Loucy (cell line): ENCODE data around the gene LHPP.
"Not testable (repeated sequence)": the region's sequence is repeated elsewhere in the genome, so short reads cannot be mapped to it uniquely, and the experiment has no call there.

Experiments
- H2AFZ ChIP-seq: fragments of 200-600 bp; sonication (generic); 2 replicates; pipeline ENCODE4 v1.6.0; 2016; ENCODE audit warnings: antibody characterized with exemption, mild to moderate bottlenecking, low read length, moderate library complexity
- H3F3A ChIP-seq: fragments of 200-600 bp; 2 replicates; pipeline ENCODE4 v1.6.0; 2016; ENCODE audit warnings: antibody characterized with exemption, low read depth, mild to moderate bottlenecking
- H3K27me3 ChIP-seq: fragments of 200-600 bp; sonication (generic); 2 replicates; pipeline ENCODE4 v1.6.1; 2014; ENCODE audit warnings: low read length, mild to moderate bottlenecking; ENCODE audit not compliant: insufficient read depth, poor library complexity, severe bottlenecking
- H3K36me3 ChIP-seq: fragments of 200-600 bp; sonication (generic); 2 replicates; pipeline ENCODE4 v1.6.1; 2016; ENCODE audit warnings: low read length; ENCODE audit not compliant: insufficient read depth
- H3K4me1 ChIP-seq: fragments of 200-600 bp; sonication (generic); 2 replicates; pipeline ENCODE4 v1.5.1; 2014; ENCODE audit warnings: low read length, mild to moderate bottlenecking; ENCODE audit not compliant: insufficient read depth, poor library complexity, severe bottlenecking
- H3K4me2 ChIP-seq: fragments of 200-600 bp; sonication (generic); 2 replicates; pipeline ENCODE4 v1.6.0; 2014; ENCODE audit warnings: antibody characterized with exemption, low read length, low read depth, mild to moderate bottlenecking; ENCODE audit not compliant: poor library complexity, severe bottlenecking
- H3K4me3 ChIP-seq: fragments of 200-600 bp; sonication (generic); 2 replicates; pipeline ENCODE4 v1.5.1; 2014; ENCODE audit warnings: low read length, mild to moderate bottlenecking, mixed read lengths; ENCODE audit not compliant: poor library complexity, severe bottlenecking
- H3K79me2 ChIP-seq: fragments of 200-600 bp; sonication (generic); 2 replicates; pipeline ENCODE4 v1.6.1; 2014; ENCODE audit warnings: low read length; ENCODE audit not compliant: insufficient read depth
- H3K9ac ChIP-seq: fragments of 200-600 bp; sonication (generic); 2 replicates; pipeline ENCODE4 v1.6.0; 2014; ENCODE audit warnings: mild to moderate bottlenecking, low read depth, low read length, moderate library complexity; ENCODE audit not compliant: poor library complexity, severe bottlenecking
- H3K9me2 ChIP-seq: fragments of 200-600 bp; sonication (generic); replicated peaks from 2 replicates; pipeline ENCODE4 v1.6.1; 2016; ENCODE audit warnings: low read depth, low read length, mixed read lengths
- H3K9me3 ChIP-seq: fragments of 200-600 bp; sonication (generic); 2 replicates; pipeline ENCODE4 v1.6.1; 2014; ENCODE audit warnings: mild to moderate bottlenecking, antibody characterized with exemption, low read length, low read depth; ENCODE audit not compliant: insufficient read depth
- H4K20me1 ChIP-seq: fragments of 200-600 bp; sonication (generic); 2 replicates; pipeline ENCODE4 v1.6.0; 2014; ENCODE audit warnings: antibody characterized with exemption, low read length, mild to moderate bottlenecking; ENCODE audit not compliant: insufficient read depth, poor library complexity, severe bottlenecking
- EZH2phosphoT487 ChIP-seq: fragments of 200-600 bp; IDR thresholded peaks from 2 replicates; pipeline ENCODE4 v1.6.1; 2018; ENCODE audit warnings: antibody characterized with exemption, mild to moderate bottlenecking, moderate library complexity, borderline replicate concordance
- TF ChIP-seq, protein P1 (sequence below): fragments of 200-600 bp; sonication (generic); conservative IDR thresholded peaks from 2 replicates; pipeline ENCODE4 v1.5.1; 2014; ENCODE audit warnings: mild to moderate bottlenecking, antibody characterized with exemption, low read length

Gene LHPP

DNA sequence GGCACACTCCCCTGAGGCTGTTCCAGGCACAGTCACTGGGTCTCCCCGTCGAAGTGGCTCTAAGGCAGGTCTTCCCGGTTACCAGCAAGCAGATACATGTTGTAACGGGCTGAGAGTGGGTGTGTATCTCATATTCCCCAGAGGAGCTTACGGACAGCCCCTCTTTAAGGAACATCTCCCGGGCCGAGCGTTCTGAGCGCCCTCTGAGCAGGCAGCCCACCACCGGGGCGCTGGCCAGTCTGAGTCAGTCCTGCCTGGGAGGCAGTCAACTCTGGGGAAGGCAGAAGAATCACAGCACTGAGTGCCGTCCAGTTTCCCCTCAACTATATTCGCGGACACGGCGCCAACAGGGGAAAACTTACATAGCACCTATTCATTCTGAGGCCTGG lies 117.4 kb downstream of the LHPP start:
- H3F3A ChIP-seq = no peaks in the 10 kb centered on the region
- H3K4me3 ChIP-seq = no peak overlapping the region
- H3K27me3 ChIP-seq = no peaks in the 10 kb centered on the region
- H3K9me3 ChIP-seq = no peaks in the 10 kb centered on the region
- H3K9me2 ChIP-seq = no peaks in the 10 kb centered on the region
- TF ChIP-seq, protein P1, sequence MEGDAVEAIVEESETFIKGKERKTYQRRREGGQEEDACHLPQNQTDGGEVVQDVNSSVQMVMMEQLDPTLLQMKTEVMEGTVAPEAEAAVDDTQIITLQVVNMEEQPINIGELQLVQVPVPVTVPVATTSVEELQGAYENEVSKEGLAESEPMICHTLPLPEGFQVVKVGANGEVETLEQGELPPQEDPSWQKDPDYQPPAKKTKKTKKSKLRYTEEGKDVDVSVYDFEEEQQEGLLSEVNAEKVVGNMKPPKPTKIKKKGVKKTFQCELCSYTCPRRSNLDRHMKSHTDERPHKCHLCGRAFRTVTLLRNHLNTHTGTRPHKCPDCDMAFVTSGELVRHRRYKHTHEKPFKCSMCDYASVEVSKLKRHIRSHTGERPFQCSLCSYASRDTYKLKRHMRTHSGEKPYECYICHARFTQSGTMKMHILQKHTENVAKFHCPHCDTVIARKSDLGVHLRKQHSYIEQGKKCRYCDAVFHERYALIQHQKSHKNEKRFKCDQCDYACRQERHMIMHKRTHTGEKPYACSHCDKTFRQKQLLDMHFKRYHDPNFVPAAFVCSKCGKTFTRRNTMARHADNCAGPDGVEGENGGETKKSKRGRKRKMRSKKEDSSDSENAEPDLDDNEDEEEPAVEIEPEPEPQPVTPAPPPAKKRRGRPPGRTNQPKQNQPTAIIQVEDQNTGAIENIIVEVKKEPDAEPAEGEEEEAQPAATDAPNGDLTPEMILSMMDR = no peak
- TF ChIP-seq EZH2phosphoT487 = no peak
- H2AFZ ChIP-seq = no peak overlapping the region
- H3K4me1 ChIP-seq = no peaks in the 10 kb centered on the region
- H4K20me1 ChIP-seq = no peaks in the 10 kb centered on the region
- no peaks in the 10 kb centered on the region for H3K36me3 ChIP-seq
- no peaks in the 10 kb centered on the region for H3K79me2 ChIP-seq
- H3K4me2 ChIP-seq = no peak overlapping the region
- no peak overlapping the region for H3K9ac ChIP-seq

- no peaks in the 10 kb centered on the region for H4K20me1 ChIP-seq
- H3K4me2 ChIP-seq = no peak overlapping the region
- H3F3A ChIP-seq = no peaks in the 10 kb centered on the region
- no peaks in the 10 kb centered on the region for H3K36me3 ChIP-seq
- no peaks in the 10 kb centered on the region for H3K9me3 ChIP-seq
- no peaks in the 10 kb centered on the region for H3K79me2 ChIP-seq
- no peaks in the 10 kb centered on the region for H3K4me1 ChIP-seq
- H3K4me3 ChIP-seq = no peak overlapping the region
- no peak overlapping the region for H2AFZ ChIP-seq
- no peaks in the 10 kb centered on the region for H3K27me3 ChIP-seq
- no peak for TF ChIP-seq EZH2phosphoT487
- TF ChIP-seq, protein P1 = no peak
- H3K9ac ChIP-seq = no peak overlapping the region
- no peaks in the 10 kb centered on the region for H3K9me2 ChIP-seq
Observed at GRCh38 chr10:124586142-124586541, 124.5 kb downstream of the LHPP start.

- Histone ChIP-seq H2AFZ (no peak overlapping the region), H3K4me1 (no peaks in the 10 kb centered on the region), H3K9me3 (no peaks in the 10 kb centered on the region), H3K36me3 (no peaks in the 10 kb centered on the region), H3F3A (no peaks in the 10 kb centered on the region), H3K27me3 (no peaks in the 10 kb centered on the region), H3K79me2 (no peaks in the 10 kb centered on the region), H4K20me1 (no peaks in the 10 kb centered on the region), H3K9ac (no peak overlapping the region), H3K4me3 (no peak overlapping the region), H3K4me2 (no peak overlapping the region), H3K9me2 (no peaks in the 10 kb centered on the region)
- TF ChIP-seq, protein P1 = no peak
- TF ChIP-seq EZH2phosphoT487 = no peak
Observed at GRCh38 chr10:124587811-124588211, 126.2 kb downstream of the LHPP start.

DNA sequence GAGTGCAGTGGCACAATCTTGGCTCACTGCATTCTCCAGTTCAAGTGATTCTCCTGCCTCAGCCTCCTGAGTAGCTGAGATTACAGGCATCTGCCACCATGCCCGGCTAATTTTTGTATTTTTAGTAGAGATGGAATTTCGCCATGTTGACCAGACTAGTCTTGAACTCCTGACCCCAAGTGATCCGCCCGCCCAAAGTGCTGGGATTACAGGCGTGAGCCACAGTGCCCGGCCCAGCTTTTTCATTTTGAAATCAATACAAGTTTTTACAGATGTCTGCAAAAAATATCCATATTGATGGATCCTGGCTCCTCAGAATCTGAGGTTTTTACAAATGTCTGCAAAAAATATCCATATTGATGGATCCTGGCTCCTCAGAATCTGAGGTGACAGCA lies 126.7 kb downstream of the LHPP start:
- H3K4me3 ChIP-seq, H3K9me2 ChIP-seq, H3K27me3 ChIP-seq, H3F3A ChIP-seq, H3K9ac ChIP-seq, H3K79me2 ChIP-seq, H3K36me3 ChIP-seq, H2AFZ ChIP-seq, H3K9me3 ChIP-seq, H4K20me1 ChIP-seq, H3K4me2 ChIP-seq, H3K4me1 ChIP-seq: not testable (repeated sequence)
